GM21390 (cell line): ENCODE measurements around the gene MRPS6.

ENCODE experiments used
- ATAC-seq: cut with Tn5 transposase; IDR thresholded peaks from one replicate; pipeline ENCODE4 v1.9.1; 2021; ENCODE audit not compliant: unreplicated experiment

The MRPS6 gene

DNA sequence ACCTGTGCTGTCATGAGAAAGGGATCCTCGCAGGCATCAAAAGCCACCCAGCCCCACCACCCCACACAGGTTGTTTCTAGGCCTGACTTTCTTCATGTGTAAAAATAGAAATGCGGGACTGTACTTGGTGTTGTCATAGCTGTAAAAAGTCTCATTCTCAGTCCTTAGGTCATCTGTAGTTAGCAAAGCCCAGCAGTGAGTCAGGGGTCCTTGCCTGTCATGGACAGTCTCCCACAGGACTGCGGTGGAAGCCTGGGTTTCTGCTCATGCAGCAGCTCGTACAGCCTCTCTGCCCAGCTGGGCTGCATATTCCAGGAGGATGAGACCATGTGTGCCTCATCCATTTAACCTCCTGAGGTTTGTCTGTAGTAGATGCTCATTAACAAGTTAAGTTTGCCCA lies 58.2 kb downstream of the MRPS6 start:
- no peak for ATAC-seq

DNA sequence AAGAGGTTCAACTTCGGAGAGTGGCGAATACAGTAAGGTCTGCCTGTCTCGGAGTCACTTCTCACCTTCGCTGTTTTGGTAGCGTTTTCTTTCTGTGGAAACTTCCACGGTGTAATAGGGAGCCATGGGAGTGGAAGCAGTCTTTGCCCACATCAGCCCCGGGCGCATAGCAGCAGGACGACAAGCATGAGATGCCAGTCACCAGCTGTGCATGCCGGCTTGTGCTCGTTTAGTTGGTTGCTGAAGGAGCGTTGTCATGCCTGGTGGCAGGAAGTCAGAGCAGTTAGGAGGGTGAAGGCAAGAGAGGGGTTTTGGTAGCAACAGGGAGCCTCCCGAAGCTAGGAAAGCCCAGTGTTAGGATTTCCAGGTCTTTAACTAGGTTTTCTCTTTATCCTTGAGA lies 58.8 kb downstream of the MRPS6 start:
- no peak for ATAC-seq

DNA sequence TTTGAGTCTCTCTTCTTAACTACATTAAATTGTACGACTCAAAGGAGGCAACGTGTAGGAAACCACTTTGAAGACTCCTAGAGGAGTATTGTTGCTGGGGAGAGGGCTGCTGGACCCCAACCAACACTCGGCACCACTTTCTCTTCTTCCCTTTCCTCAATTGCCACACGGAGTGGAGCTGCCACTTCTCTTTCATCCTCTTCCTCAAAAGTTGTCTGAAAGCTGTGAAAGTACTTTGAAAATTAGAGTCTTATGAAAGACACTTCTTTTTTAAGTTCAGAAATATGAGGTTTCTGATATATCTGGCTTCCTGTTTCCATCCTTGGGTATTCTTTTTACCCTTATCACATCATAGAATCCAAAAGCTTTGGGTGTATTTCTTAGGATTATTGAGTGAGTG lies 59.5 kb downstream of the MRPS6 start:
- no peak for ATAC-seq

DNA sequence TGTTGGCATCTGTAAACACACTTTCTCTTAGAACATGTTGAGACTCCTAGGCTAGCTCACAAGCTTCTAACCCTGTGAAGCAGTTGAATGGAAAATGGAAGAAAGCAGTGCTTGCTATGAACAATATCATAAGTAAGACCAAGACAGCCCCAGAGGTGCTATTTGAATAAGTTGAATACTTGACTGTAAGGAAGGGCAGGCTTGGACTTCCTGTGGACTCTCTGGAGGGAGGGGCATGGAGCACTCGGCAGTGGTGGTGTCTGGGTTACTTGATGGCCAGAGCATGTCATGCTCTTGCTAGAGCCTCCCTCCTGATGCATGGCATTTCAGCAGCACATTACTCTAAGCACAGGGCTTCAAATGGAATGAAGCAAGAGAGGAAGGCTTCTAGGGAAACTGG lies 60.0 kb downstream of the MRPS6 start:
- ATAC-seq = no peak

DNA sequence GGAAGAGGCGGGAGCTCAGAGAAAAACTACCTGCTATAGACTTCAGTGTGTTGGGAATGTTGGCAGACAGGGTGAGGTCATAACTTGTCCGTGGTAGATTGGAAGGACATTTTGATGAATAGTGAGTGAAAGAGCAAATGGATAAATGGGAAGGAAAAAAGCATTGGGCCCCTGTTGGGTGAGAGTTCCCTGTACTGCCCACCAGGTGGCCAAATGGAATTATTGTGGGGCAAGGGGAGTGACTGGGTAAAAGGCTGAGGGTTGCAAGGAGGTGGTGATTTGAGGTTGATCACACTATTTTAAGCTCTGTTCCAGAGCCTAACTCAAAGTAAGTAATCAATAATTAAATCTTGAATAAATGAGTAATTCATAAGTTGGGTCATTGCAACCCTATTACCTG lies 60.4 kb downstream of the MRPS6 start:
- no peak for ATAC-seq

DNA sequence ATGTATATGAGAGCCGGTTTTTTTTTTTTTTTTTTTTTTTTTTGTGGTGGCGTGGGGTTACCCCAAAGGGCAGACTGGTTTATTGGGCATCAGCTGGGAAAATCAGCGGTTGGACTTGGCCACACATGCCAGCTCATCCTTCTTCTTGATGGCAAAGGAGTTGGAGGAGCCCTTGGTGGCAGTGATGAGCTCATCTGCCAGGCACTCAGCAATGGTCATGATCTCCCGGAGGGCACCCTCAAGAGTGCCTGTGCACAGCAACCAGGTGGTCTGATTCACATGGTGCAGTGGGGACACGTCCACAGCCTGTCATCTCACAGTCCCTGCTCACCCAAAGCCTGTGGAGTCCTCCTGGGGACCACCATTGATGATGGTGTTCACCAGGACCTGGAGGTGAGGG lies 62.0 kb downstream of the MRPS6 start:
- ATAC-seq = no peak

DNA sequence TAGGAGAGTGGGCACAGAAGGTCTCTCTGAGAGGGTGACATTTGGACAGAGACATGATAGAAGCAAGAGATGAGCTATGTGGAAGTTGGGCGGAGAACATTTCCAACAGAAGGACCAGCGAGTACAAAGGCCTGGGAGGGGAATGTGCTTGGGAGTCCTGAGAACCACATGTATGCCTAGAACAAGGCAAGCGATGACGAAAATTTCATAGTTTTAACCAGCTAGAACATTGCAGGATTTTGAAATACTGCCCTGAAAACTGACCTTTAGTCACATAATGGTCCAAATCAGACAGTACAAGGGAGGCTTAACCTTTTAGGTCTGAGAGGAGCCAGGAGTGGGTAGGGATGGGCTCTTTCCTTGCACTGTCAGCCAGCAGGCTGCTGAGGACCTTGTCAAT lies 68.0 kb downstream of the MRPS6 start:
- no peak for ATAC-seq

DNA sequence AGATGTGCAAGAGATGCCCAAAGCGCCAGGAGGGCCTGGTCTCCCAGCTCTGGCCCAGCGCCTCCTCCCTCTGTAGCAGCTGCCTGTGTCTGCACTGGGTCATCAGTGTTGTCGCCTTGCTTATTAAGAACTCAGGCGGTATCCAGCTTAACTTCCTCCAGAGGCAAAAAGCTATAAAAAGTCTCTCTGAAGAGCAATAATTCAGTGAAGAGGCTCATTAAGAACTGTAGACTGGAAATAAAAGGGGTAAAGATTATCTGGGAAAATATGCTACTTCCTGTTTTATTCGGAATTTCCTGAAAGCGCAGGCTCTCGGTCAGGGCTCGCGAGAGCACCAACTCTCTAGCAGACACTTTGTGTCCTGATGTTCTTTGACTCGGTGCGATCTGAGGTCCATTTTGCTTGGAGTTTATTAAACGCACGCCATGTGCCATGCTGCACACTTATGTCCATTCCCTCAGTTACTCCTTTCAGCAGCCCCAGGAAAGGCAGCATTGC lies 70.4 kb downstream of the MRPS6 start:
- ATAC-seq = no peak

DNA sequence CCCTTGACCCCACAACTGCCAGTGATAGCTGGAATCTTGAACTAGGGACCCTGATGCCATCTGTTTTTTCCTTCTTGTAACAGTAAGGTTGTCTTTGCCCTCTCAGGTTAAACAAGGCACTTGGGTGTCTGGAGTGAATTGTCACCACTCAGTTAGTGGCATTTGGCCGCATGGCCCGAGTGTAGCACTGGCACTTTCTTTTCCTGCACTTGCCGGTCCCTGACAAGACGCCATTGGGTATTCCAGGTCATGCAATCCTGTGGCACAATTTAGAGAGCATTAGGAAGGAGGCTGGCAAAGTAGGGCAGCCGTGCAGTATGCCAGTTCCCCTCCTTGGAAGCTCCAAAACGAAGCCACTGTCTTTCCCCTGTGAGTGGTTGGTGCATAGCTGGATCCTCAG lies 70.8 kb downstream of the MRPS6 start:
- no peak for ATAC-seq

DNA sequence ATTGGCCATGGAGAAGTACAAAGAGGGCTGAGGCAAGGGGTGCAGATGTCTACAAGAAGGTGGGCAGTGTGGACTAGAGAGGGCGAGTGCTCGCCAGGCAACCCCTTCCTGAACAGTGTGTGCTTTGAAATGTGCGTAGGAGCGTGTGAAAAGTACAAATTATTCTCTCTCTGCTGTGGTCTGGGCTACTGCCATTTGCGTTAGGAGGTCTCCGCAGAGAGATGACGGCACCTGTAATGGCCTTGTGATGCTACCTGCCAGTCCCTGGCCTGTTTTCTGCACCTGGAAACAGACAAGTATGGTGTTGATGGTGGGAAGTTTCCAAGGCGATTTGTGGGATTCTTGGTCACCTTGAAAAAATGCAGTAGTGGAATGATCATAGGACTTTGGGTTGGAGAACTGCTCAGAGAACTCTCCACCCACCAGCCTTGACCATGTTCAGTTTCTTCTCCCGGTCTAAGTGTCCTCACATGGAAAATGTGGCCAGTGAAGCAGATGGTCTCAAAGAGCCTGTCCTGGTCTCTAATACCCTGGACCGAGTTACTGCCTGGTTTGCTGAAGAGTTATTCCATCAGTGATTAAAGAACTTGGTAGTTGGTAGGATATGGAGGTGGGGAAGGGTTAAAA lies 74.5 kb downstream of the MRPS6 start:
- ATAC-seq = no peak

DNA sequence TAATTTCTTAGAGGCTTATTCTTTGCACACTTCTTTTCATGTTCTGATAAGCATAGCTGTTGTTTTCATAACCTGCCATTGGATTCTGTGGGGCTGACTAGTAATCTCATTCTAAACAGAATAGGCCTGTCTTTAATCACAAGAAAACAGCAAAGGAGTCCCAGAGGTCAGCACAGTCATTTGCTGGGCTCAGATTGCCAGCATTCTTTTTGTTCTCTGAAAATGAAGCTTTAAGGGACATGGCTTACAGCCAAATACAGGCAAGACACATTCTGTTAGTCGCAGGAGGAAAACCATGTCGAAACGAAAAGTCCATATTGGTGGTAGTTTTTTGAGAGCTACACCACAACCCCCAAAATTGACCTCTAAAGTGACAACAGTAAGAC lies 75.0 kb downstream of the MRPS6 start:
- no peak for ATAC-seq

DNA sequence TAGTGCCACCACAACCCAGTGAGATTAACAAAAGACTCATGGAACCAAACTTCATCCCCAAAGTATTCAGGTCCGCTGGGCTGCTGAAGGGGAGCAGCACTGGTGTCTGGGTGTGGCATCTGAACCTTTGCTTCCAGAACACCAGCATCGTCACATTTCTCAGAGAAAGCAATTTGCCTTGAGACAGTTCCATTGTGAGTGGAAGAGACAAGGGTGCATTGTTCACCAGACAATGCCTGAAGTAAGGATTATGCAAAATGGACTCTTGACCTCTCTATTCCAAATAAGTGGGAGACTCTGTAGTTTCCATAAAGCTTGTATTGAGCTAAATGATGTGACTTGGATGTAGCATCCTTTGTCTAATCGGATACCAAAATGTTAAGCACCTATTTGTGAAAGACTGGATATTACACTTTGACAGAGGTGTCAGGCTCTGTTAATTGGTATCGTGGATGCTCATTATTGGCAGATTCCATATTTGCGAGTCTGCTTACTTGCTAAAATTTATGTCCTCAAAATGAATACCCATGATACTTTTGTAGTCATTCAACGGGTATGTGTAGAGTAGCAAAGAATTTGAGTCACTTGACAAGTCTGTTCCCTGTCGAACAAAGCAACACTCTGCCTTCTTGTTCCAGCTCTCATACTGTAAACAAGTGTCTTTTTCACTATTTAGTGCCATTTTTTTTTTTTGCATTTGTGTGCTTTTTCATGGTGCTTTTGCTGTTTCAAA lies 75.6 kb downstream of the MRPS6 start:
- no peak for ATAC-seq

DNA sequence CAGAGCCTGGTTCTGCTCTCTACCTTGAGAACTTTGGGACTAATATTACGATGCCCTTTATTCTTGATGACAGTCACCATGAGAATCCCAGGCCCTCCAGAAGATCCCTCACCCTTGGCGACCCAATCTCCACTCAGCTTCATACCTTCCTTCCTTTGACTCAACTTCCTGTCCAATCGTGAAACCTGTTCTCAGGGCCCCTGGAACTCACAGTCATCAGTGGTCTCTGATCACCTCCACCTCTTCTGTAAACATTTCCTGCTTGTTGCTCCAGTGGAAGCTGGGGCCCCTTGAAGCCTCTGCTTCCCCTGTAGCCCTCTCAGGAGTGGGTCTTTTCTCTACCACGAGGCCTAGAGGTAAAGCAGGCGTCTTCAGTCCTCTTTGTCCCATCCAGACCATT lies 79.1 kb downstream of the MRPS6 start:
- no peak for ATAC-seq

DNA sequence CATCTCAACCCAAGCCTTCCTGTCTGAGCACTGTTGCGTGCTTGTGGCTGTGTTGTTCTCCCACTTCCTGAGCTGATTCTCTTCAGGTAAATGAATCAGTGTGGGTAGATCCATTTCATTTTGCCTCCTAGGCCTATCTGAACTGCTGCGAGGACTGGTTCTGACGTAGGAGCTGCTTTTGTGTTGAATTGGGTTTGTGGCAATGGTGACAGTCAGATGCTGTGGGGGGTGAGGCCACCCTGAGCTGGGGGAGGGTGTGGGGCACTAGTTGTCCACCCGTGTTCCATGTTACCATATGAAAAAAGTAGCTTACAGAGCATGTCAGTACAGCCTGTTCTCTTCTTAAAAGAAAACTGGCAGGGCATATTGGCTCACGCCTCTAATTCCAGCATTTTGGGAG lies 81.5 kb downstream of the MRPS6 start:
- ATAC-seq = no peak

DNA sequence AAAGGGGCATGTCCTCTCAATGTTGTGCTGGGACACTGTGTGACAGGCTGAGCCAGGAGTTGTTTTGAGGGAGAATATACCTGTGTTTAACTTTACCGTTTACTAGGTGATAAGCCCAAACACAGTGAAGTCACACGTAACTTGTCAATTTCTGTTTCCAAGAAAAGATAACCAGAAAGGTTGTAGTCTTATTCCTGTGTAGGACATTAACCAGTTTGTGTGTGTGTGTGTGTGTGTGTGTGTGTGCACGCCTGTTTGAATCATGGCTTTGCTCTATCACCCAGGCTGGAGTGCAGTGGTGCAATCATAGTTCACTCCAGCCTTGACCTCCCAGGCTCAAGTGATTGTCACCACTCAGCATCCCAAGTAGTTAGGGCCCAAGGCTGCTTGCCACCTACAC lies 83.6 kb downstream of the MRPS6 start:
- ATAC-seq = no peak

DNA sequence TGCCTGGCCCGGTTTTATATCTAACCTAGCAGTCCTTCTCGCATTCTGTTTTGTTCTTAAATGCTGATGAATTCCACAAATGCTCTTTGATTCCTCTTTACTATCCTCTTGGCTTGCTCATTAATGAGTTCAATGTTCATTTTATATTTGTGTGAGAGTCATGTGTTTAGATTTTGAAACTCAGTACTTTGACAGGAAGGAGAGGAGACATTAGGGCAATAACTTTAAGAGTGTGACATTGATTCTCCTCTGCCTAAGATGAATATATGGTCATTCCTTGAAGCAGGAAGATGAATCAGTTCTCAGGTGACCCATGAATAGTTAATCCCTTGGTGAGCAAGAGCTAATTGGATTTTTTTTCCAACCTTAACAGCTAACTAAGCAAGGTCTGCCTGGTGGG lies 84.1 kb downstream of the MRPS6 start:
- no peak for ATAC-seq

DNA sequence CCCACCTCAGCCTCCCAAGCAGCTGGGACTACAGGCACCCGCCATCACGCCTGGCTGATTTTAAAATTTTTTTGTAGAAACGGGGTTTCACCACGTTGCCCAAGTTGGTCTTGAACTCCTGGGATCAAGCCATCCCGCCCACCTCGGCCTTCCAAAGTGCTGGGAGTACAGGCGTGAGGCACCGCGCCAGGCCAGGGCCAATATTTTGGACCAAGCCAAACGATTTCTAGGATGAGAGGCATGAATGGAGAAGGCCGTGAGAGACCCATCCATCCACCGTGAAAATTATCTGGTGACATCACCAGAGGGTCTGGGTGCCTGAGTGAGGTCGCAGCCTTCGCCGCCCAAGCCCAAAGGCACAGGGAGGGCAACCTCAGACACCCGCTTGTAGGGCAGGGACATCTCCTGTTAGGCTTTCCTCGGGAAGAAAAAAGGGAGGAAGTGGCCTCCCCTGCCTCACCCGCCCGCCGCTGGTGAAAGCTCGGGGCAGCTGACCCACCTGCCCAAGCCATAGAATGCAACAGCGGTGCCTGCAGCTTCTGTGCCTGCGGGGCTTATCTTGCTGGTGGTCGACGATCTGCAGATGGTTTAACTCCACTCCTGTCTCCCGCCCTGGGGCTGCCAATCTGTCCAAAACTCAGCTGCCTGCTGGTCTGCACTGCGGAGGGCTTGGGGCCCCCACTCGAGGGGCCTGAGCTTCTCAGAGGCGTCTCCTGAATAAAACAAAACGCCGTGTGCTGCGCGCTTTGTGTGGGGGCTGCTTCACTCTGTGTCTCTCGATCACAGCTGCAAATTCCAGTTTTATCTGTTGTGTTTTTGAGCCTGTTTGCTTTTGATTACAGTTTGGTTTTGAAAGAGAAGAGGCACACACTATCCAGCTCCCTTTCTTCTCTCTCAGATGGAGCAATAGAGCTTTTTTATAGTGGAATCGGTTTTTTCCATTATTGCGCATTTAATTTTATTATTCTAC lies 85.8 kb downstream of the MRPS6 start:
- ATAC-seq = no peak

DNA sequence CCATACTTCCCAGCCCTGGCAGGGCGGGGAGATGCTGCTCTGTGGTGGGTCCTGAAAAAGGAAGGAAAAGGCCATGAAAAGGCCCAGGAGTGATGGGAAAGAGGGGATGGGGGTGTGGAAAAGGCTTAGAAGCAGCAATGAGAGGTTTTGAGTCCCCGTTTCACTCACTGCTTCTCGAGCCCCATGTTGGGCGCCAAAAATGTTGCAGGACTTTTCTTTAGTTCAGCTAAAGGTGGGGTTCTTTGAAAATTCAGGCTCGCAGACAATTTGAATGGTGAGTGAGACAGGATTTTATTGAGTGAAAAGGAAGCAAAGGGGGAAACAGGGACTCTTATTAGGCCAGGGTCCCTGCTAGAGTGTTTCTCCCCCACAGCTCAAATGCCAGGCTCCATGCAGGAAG lies 93.1 kb downstream of the MRPS6 start:
- no peak for ATAC-seq

DNA sequence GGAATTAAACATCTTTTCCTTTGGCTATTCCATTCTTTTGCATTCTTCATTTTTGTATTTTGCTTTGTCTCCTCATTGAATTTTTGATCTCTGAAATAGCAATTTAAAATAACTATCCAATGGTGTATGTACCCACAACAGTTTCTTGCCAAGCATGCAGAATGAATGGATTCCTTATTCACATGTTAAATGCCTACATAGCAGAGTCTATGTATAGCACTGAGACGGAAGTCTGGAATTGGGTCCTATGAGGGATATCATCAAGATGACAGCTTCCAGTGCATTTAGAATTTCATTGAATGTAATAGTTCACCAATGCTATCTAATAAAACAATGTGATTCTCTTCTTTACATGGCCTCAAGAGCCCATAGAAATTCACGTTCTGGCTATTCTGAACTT lies 97.5 kb downstream of the MRPS6 start:
- ATAC-seq = no peak

DNA sequence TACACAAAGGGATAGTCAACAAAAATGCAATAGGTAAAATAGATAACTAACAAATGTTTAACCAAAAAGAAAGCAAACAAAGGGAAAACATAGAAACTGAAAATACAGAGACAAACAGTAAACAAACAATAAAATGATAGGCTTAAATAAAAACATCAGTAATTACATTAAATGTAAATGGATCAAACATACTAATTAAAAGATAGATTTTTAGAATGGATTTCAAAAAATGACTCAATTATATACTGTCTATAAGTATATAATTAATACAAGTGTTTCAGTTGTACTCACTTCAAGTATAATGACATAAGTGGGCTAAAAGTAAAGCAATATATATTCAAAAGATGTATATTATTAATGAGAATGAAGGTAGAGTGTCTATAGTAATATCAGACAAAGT lies 101.1 kb downstream of the MRPS6 start:
- ATAC-seq = no peak

DNA sequence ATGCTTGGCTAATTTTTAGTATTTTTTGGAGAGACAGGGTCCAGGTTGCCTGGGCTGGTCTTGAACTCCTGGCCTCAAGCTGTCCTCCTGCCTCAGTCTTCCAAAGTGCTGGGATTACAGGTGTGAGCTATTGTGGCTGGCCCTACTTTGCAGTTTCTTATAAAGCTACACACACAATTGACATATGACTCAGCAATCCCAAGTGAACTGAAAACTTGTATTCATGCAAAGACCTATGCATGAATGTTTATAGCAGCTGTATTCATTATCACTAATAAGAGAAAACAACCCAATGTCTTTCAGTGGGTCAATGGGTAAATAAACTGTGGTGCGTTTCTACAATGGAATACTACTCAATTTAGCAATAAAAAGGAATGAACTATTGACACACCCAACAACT lies 103.1 kb downstream of the MRPS6 start:
- no peak for ATAC-seq
